OCI-LY7 (cell line): ENCODE measurements around the gene PDSS2. TPM values are rescaled to one million over a fixed set of nuclear protein-coding genes. Genes with fewer than 3 reads are reported as not detected.

Experiments
- BruUV-seq: library from RNA; stranded (reverse); fragments of 400-500 nt; replicated peaks from 2 replicates; lab custom pipeline; 2021; lab: Mats Ljungman, UMichigan
- CTCF ChIA-PET: fragments of 300-600 bp; sonication (Branson Sonifier 250); formaldehyde crosslinking; loops from one replicate; lab custom pipeline; 2022; ENCODE audit warnings: antibody characterized with exemption; ENCODE audit not compliant: unreplicated experiment; lab: Charles Lee
- POLR2A ChIA-PET: fragments of 300-600 bp; sonication (Branson Sonifier 250); formaldehyde crosslinking; loops from one replicate; lab custom pipeline; 2022; ENCODE audit warnings: antibody characterized with exemption; lab: Charles Lee
- DNase-seq: peaks from one replicate; pipeline ENCODE4 v3.0.0-alpha.2; 2015; ENCODE audit warnings: low spot score
- H2AFZ ChIP-seq: fragments of 200-600 bp; sonication (generic), shearing (Covaris generic); 2 replicates; pipeline ENCODE4 v1.6.1; 2014; ENCODE audit warnings: mild to moderate bottlenecking, antibody characterized with exemption, low read length, moderate library complexity
- H3K27ac ChIP-seq: fragments of 200-600 bp; sonication (generic); 2 replicates; pipeline ENCODE4 v1.5.1; 2014; ENCODE audit warnings: mixed run types, low read depth, mild to moderate bottlenecking, moderate library complexity, low read length, inconsistent platforms; ENCODE audit not compliant: poor library complexity, severe bottlenecking
- H3K36me3 ChIP-seq: fragments of 200-600 bp; sonication (generic); 2 replicates; pipeline ENCODE4 v1.6.1; 2014; ENCODE audit warnings: mild to moderate bottlenecking, antibody characterized with exemption, low read length, moderate library complexity, mixed read lengths; ENCODE audit not compliant: insufficient read depth
- H3K4me1 ChIP-seq: fragments of 200-600 bp; sonication (generic); 2 replicates; pipeline ENCODE4 v1.5.1; 2014; ENCODE audit warnings: mild to moderate bottlenecking, low read length; ENCODE audit not compliant: insufficient read depth, poor library complexity, severe bottlenecking
- H3K4me2 ChIP-seq: fragments of 200-600 bp; sonication (generic); 2 replicates; pipeline ENCODE4 v1.6.1; 2014; ENCODE audit warnings: mild to moderate bottlenecking, low read length
- H3K4me3 ChIP-seq: fragments of 200-600 bp; sonication (generic); 2 replicates; pipeline ENCODE4 v1.5.1; 2014; ENCODE audit warnings: mild to moderate bottlenecking, low read depth, low read length; ENCODE audit not compliant: poor library complexity, severe bottlenecking
- H3K79me2 ChIP-seq: fragments of 200-600 bp; sonication (generic); 2 replicates; pipeline ENCODE4 v1.6.1; 2016; ENCODE audit warnings: low read depth, mild to moderate bottlenecking, low read length, moderate library complexity, mixed read lengths; ENCODE audit not compliant: insufficient read depth
- H3K9me2 ChIP-seq: fragments of 200-600 bp; sonication (generic); 2 replicates; pipeline ENCODE4 v1.6.1; 2016; ENCODE audit warnings: mild to moderate bottlenecking, low read length, mixed read lengths; ENCODE audit not compliant: insufficient read depth
- H3K9me3 ChIP-seq: fragments of 200-600 bp; sonication (generic); 2 replicates; pipeline ENCODE4 v1.6.1; 2014; ENCODE audit warnings: mild to moderate bottlenecking, mixed run types, low read length, mixed read lengths
- H4K20me1 ChIP-seq: fragments of 200-600 bp; sonication (generic); 2 replicates; pipeline ENCODE4 v1.6.1; 2014; ENCODE audit warnings: mild to moderate bottlenecking, antibody characterized with exemption, low read length, moderate library complexity, mixed read lengths; ENCODE audit not compliant: insufficient read depth
- CTCF ChIP-seq: fragments of 200-600 bp; sonication (generic); conservative IDR thresholded peaks from 2 replicates; pipeline ENCODE4 v1.5.1; 2014; ENCODE audit warnings: mild to moderate bottlenecking, antibody characterized with exemption, low read length, moderate library complexity, mixed read lengths
- EZH2phosphoT487 ChIP-seq: fragments of 200-600 bp; sonication (generic); IDR thresholded peaks from 2 replicates; pipeline ENCODE4 v1.6.1; 2018; ENCODE audit warnings: low read depth, borderline replicate concordance, mild to moderate bottlenecking, mixed run types, antibody characterized with exemption, low read length, moderate library complexity, mixed read lengths
- intact Hi-C: fragments of 100-400 bp; cut with micrococcal nuclease; formaldehyde crosslinking; loops from one replicate; pipeline ENCODE4 v1.10.0; 2022; ENCODE audit not compliant: unreplicated experiment
- small RNA-seq: library from RNA; depleted of rRNA; stranded (forward); fragments of <200 nt; gene quantifications from one replicate; pipeline ENCODE3, GENCODE V24; 2014
- total RNA-seq, 2 experiments: library from RNA; depleted of rRNA in 1 of 2; stranded (reverse); fragments of >200 nt in 1 of 2; shearing (Covaris generic) in 1 of 2; gene quantifications; 2 replicates each; pipeline ENCODE4 v1.2.3, GENCODE V29; 2014 to 2022

The PDSS2 gene
- total RNA-seq, 2 experiments from 2014 or later, result 14.7 to 24.9 TPM

- BruUV-seq, result no TSS peak
- peak; percentile 34 for DNase-seq
- peaks cover 6% of the 10 kb centered on the region; the same call in 1 of the 2 replicates for H3K36me3 ChIP-seq
- peak overlapping the region; percentile 94 for H3K4me2 ChIP-seq
- H3K27ac ChIP-seq, result peak overlapping the region; percentile 95
- H3K9me2 ChIP-seq, result no peaks in the 10 kb centered on the region
- CTCF ChIA-PET, result interaction anchor here (0.7 to 1.6 kb wide), 2 partner anchors 11 to 12 kb away, joined by 3 to 10 read pairs; partner anchors contain the start of gene BEND3
- POLR2A ChIA-PET, result interaction anchor here (0.6 to 1.8 kb wide), 8 partner anchors 10 to 1517 kb away, joined by 3 to 20 read pairs (median 5); no protein-coding TSS in a partner anchor
- no peak for TF ChIP-seq CTCF
- TF ChIP-seq EZH2phosphoT487, result no peak
- peak overlapping the region; percentile 48; the same call in 1 of the 2 replicates for H2AFZ ChIP-seq
- H3K9me3 ChIP-seq, result no peaks in the 10 kb centered on the region
- peaks cover 27% of the 10 kb centered on the region; the same call in 1 of the 2 replicates for H3K79me2 ChIP-seq
- peaks cover 69% of the 10 kb centered on the region for H3K4me1 ChIP-seq
- intact Hi-C loops, result no loop called here
- peak overlapping the region; percentile 46 for H3K4me3 ChIP-seq
- H4K20me1 ChIP-seq, result no peaks in the 10 kb centered on the region
These were observed 356.3 kb downstream of the PDSS2 start for GRCh38 chr6:107103082-107103481.

Small RNAs within 50 kb of the gene (small RNA-seq; reads per million reads assigned to genes)
- not detected for gene AL591516.1
- not detected for gene RNU6-1299P

Other genes with a start within 250 kb of the PDSS2 start
- 16.0 and 21.5 TPM in 2 replicates for gene SOBP, start 30.6 kb upstream of the PDSS2 start, total RNA-seq (2014; rRNA removed; shearing (Covaris generic))
- gene SOBP, start 30.6 kb upstream of the PDSS2 start, total RNA-seq (2022), result 29.4 and 31.3 TPM in 2 replicates